K562 (cell line): ENCODE measurements around the gene C1orf50. TPM values are rescaled to one million over a fixed set of nuclear protein-coding genes. Genes with fewer than 3 reads are reported as not detected.

ENCODE experiments used
- CBX1 ChIP-seq: sonication (generic); IDR thresholded peaks from 2 replicates; pipeline ENCODE4 v1.6.1; 2016; ENCODE audit warnings: antibody characterized with exemption, low read depth, mild to moderate bottlenecking
- FIP1L1 ChIP-seq: fragments of 200-400 bp; formaldehyde crosslinking; IDR thresholded peaks from 2 replicates; pipeline ENCODE4 v1.6.1; 2018; ENCODE audit warnings: mild to moderate bottlenecking, low read depth, low read length; ENCODE audit not compliant: poor library complexity, severe bottlenecking
- GATAD2B ChIP-seq: fragments of 450-650 bp; IDR thresholded peaks from 2 replicates; pipeline ENCODE4 v1.6.1; 2017; ENCODE audit warnings: mild to moderate bottlenecking, borderline replicate concordance
- HMGN3 ChIP-seq: IDR thresholded peaks from 2 replicates; pipeline ENCODE4 v1.6.1; 2011; ENCODE audit warnings: borderline replicate concordance, low read depth, mild to moderate bottlenecking, mixed read lengths, low read length; ENCODE audit not compliant: insufficient read length; ENCODE audit errors: extremely low read depth
- HNRNPL ChIP-seq: fragments of 200-400 bp; formaldehyde crosslinking; IDR thresholded peaks from 2 replicates; pipeline ENCODE4 v1.6.1; 2017; ENCODE audit warnings: low read depth, mild to moderate bottlenecking, low read length
- JUNB ChIP-seq: fragments of 450-650 bp; formaldehyde crosslinking; conservative IDR thresholded peaks from 2 replicates; pipeline ENCODE4 v1.4.0; 2020; ENCODE audit warnings: mild to moderate bottlenecking
- MAFG ChIP-seq: fragments of 450-650 bp; conservative IDR thresholded peaks from 2 replicates; pipeline ENCODE4 v1.6.1; 2016; ENCODE audit warnings: missing genetic modification characterization, missing compliant biosample characterization
- MAFK ChIP-seq: IDR thresholded peaks from 2 replicates; pipeline ENCODE4 v1.6.1; 2011; ENCODE audit warnings: low read length, improper control_type of control experiment
- NR2F6 ChIP-seq: fragments of 450-650 bp; formaldehyde crosslinking; IDR thresholded peaks from 2 replicates; pipeline ENCODE4 v1.4.0; 2020; ENCODE audit warnings: mild to moderate bottlenecking
- POLR2B ChIP-seq: fragments of 450-650 bp; IDR thresholded peaks from 2 replicates; pipeline ENCODE4 v1.6.1; 2018; ENCODE audit warnings: low read depth; ENCODE audit not compliant: partially characterized antibody
- POLR2H ChIP-seq: IDR thresholded peaks from 2 replicates; pipeline ENCODE4 v1.6.1; 2016; ENCODE audit warnings: missing genetic modification characterization, low read depth, mild to moderate bottlenecking, control low read depth, missing compliant biosample characterization, moderate library complexity
- PTRF ChIP-seq: fragments of 450-650 bp; IDR thresholded peaks from 2 replicates; pipeline ENCODE4 v1.6.1; 2016; ENCODE audit warnings: mild to moderate bottlenecking, missing genetic modification characterization, missing compliant biosample characterization
- SUPT5H ChIP-seq: fragments of 450-650 bp; IDR thresholded peaks from 2 replicates; pipeline ENCODE4 v1.6.1; 2016
- TAL1 ChIP-seq: fragments of 450-650 bp; IDR thresholded peaks from 2 replicates; pipeline ENCODE4 v1.6.1; 2016; ENCODE audit warnings: mild to moderate bottlenecking
- TBL1XR1 ChIP-seq, 2 experiments: IDR thresholded peaks; 2 replicates each; pipeline ENCODE4 v1.6.1; 2012; ENCODE audit warnings: improper control_type of control experiment in 2 of 2, low read length in 2 of 2, mild to moderate bottlenecking in 1 of 2
- ZBTB17 ChIP-seq: fragments of 450-650 bp; formaldehyde crosslinking; IDR thresholded peaks from 2 replicates; pipeline ENCODE4 v1.4.0; 2020; ENCODE audit warnings: mild to moderate bottlenecking
- ZFP1 ChIP-seq: fragments of 450-650 bp; formaldehyde crosslinking; IDR thresholded peaks from 2 replicates; pipeline ENCODE4 v1.4.0; 2020; ENCODE audit warnings: mild to moderate bottlenecking, mixed read lengths
- ZNF224 ChIP-seq: sonication (generic); formaldehyde crosslinking; IDR thresholded peaks from 2 replicates; pipeline ENCODE4 v1.8.0; 2022; ENCODE audit warnings: mild to moderate bottlenecking, missing genetic modification reagents
- ZNF830 ChIP-seq: fragments of 250-450 bp; sonication (Bioruptor Pico); IDR thresholded peaks from 2 replicates; pipeline ENCODE4 v1.5.0; 2021; ENCODE audit warnings: mild to moderate bottlenecking
- polyA plus RNA-seq, 8 experiments: library from polyadenylated mRNA; depleted of rRNA in 4 of 8; stranded (reverse) in 5 of 8; unstranded in 3 of 8; fragments of >200 nt; fragmentation: Nextera tagmentation in 2 of 8; fragmentation: Illumina TruSeq in 1 of 8; extraction: Ambion mirVana in 2 of 8; extraction: Trizol in 1 of 8; gene quantifications; 2 replicates each; pipeline versions ENCODE4 v1.2.1 to v1.2.3, GENCODE V29; 2011 to 2014; ENCODE audit warnings: inconsistent platforms in 1 of 8, missing spikeins in 1 of 8
- total RNA-seq, 7 experiments: library from RNA; depleted of rRNA in 6 of 7; stranded (reverse); fragments of >200 nt in 6 of 7; fragmentation: Illumina TruSeq in 2 of 7; extraction: Trizol in 2 of 7; gene quantifications; 2 replicates each; pipeline versions ENCODE4 v1.2.1 to v1.2.3, GENCODE V29; 2011 to 2021; ENCODE audit warnings: low replicate concordance in 1 of 7
- TF ChIP-seq, protein P1 (sequence below): fragments of 250-450 bp; sonication (Bioruptor Pico); IDR thresholded peaks from 2 replicates; pipeline ENCODE4 v1.5.0; 2022; ENCODE audit warnings: mild to moderate bottlenecking
- TF ChIP-seq, protein P2 (sequence below): fragments of 150-350 bp; conservative IDR thresholded peaks from 2 replicates; pipeline ENCODE4 v1.6.1; 2014; ENCODE audit warnings: low read length
- TF ChIP-seq, protein P3 (sequence below): sonication (generic); formaldehyde crosslinking; IDR thresholded peaks from 2 replicates; pipeline ENCODE4 v1.8.1; 2023; ENCODE audit warnings: mild to moderate bottlenecking, missing genetic modification reagents

Gene C1orf50
- total and polyA plus RNA-seq, 9 of the 15 experiments (the other 6 are each of a cell fraction or from before 2014, with no cell fraction given): 0.55 to 13.9 (median 5.2) TPM

DNA sequence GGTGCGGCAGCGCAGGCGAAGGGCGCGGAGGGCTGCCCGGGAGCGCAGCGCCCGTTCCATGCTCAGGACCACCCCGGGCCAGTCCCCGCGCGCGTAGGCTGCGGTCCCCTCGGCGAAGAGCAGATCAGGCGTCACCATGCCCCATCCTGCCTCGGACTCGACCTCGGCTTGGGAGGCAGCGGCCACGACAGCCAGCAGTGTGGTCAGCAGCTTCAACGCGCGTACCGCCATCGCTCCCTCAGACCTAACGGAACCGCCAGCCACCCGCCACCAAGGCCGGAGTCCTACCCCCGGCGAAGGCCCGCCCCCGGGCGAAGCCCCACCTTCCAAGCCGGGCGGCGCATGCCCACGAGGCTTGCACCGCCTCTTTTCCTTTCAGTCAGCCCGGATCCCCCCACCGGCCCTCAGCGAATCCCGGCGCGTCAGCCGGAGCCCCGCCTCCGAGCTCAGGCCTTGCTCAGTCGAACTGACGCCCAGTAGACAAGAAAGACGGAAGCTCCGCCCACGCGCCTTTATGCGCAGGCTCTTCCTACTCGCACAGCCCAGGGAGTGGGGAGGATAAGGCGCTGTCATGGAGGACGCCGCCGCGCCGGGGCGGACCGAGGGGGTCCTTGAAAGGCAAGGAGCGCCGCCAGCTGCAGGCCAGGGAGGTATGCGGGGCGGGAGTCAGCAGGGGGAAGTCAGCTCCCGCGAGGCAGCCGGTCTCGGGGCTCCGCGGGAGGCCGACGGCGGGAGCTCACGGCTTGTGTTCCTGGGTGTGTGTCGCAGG, at the start of gene C1orf50, which contains the start of gene P3H1 (continued):
- TF ChIP-seq HMGN3 (peak; percentile 26), ZNF224 (CRISPR knock-in tag) (no peak), POLR2H (tag) (peak; percentile 61), JUNB (CRISPR knock-in tag) (no peak), GATAD2B (no peak), MAFK (no peak), POLR2B (peak; percentile 89), NR2F6 (CRISPR knock-in tag) (no peak), SUPT5H (peak; percentile 98), TAL1 (no peak), ZBTB17 (CRISPR knock-in tag) (peak; percentile 57; the same call in 1 of the 2 replicates), ZNF830 (no peak), ZFP1 (CRISPR knock-in tag) (no peak), MAFG (tag) (no peak), PTRF (tag) (no peak), FIP1L1 (peak; percentile 46), CBX1 (peak; percentile 73), HNRNPL (peak; percentile 19; the same call in 1 of the 2 replicates), TBL1XR1 (IDR thresholded peaks at IDR 0.05; ENCODE audit: low read length in 2 of 2) (0 out of 4 replicates have a peak, but pooled peaks of 1 of the 2 experiments have one; percentile 31)
- TF ChIP-seq, protein P1, sequence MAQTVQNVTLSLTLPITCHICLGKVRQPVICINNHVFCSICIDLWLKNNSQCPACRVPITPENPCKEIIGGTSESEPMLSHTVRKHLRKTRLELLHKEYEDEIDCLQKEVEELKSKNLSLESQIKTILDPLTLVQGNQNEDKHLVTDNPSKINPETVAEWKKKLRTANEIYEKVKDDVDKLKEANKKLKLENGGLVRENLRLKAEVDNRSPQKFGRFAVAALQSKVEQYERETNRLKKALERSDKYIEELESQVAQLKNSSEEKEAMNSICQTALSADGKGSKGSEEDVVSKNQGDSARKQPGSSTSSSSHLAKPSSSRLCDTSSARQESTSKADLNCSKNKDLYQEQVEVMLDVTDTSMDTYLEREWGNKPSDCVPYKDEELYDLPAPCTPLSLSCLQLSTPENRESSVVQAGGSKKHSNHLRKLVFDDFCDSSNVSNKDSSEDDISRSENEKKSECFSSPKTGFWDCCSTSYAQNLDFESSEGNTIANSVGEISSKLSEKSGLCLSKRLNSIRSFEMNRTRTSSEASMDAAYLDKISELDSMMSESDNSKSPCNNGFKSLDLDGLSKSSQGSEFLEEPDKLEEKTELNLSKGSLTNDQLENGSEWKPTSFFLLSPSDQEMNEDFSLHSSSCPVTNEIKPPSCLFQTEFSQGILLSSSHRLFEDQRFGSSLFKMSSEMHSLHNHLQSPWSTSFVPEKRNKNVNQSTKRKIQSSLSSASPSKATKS (CRISPR knock-in tag): no peak
- TF ChIP-seq, protein P2, sequence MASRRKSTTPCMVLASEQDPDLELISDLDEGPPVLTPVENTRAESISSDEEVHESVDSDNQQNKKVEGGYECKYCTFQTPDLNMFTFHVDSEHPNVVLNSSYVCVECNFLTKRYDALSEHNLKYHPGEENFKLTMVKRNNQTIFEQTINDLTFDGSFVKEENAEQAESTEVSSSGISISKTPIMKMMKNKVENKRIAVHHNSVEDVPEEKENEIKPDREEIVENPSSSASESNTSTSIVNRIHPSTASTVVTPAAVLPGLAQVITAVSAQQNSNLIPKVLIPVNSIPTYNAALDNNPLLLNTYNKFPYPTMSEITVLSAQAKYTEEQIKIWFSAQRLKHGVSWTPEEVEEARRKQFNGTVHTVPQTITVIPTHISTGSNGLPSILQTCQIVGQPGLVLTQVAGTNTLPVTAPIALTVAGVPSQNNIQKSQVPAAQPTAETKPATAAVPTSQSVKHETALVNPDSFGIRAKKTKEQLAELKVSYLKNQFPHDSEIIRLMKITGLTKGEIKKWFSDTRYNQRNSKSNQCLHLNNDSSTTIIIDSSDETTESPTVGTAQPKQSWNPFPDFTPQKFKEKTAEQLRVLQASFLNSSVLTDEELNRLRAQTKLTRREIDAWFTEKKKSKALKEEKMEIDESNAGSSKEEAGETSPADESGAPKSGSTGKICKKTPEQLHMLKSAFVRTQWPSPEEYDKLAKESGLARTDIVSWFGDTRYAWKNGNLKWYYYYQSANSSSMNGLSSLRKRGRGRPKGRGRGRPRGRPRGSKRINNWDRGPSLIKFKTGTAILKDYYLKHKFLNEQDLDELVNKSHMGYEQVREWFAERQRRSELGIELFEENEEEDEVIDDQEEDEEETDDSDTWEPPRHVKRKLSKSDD: 0 out of 2 replicates have a peak, but pooled peaks have one; percentile 47
- TF ChIP-seq, protein P3, sequence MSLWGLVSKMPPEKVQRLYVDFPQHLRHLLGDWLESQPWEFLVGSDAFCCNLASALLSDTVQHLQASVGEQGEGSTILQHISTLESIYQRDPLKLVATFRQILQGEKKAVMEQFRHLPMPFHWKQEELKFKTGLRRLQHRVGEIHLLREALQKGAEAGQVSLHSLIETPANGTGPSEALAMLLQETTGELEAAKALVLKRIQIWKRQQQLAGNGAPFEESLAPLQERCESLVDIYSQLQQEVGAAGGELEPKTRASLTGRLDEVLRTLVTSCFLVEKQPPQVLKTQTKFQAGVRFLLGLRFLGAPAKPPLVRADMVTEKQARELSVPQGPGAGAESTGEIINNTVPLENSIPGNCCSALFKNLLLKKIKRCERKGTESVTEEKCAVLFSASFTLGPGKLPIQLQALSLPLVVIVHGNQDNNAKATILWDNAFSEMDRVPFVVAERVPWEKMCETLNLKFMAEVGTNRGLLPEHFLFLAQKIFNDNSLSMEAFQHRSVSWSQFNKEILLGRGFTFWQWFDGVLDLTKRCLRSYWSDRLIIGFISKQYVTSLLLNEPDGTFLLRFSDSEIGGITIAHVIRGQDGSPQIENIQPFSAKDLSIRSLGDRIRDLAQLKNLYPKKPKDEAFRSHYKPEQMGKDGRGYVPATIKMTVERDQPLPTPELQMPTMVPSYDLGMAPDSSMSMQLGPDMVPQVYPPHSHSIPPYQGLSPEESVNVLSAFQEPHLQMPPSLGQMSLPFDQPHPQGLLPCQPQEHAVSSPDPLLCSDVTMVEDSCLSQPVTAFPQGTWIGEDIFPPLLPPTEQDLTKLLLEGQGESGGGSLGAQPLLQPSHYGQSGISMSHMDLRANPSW (CRISPR knock-in tag): 0 out of 2 replicates have a peak, but pooled peaks have one; percentile 58
